NB4 (cell line): ENCODE data around the gene HJURP.

ENCODE experiments used
- CTCF ChIP-seq: IDR thresholded peaks from one replicate; pipeline ENCODE4 v1.5.1; 2012; ENCODE audit warnings: low read depth, low read length
- POLR2A ChIP-seq: IDR thresholded peaks from 2 replicates; pipeline ENCODE4 v1.6.1; 2011; ENCODE audit warnings: mild to moderate bottlenecking; ENCODE audit not compliant: insufficient read length; ENCODE audit errors: extremely low read depth

GRCh38 chr2:233791151-233791882, 63.0 kb downstream of the HJURP start:
- TF ChIP-seq CTCF, result no peak
- TF ChIP-seq POLR2A, result no peak
